Measurements from ENCODE around the gene GLDN.

Gene GLDN

GRCh38 chr15:51365417-51365816 lies 24.0 kb downstream of the GLDN start:
- DNase-seq, result no peak

GRCh38 chr15:51366071-51366470 lies 24.6 kb downstream of the GLDN start:
- no peak for DNase-seq

GRCh38 chr15:51366920-51367319 lies 25.5 kb downstream of the GLDN start:
- DNase-seq, result no peak

GRCh38 chr15:51367322-51367976 lies 26.0 kb downstream of the GLDN start:
- no peak for DNase-seq

- DNase-seq, result no peak
Observed at GRCh38 chr15:51368307-51368706, 26.9 kb downstream of the GLDN start.

- DNase-seq, result no peak
Observed at GRCh38 chr15:51368751-51369450, 27.4 kb downstream of the GLDN start.

GRCh38 chr15:51369451-51369761 lies 28.0 kb downstream of the GLDN start:
- no peak for DNase-seq

- no peak for DNase-seq
Observed at GRCh38 chr15:51371266-51371665, 29.8 kb downstream of the GLDN start.

- DNase-seq, result no peak
Observed at GRCh38 chr15:51374131-51374530, 32.7 kb downstream of the GLDN start.

- no peak for DNase-seq
Observed at GRCh38 chr15:51375966-51376640, 34.6 kb downstream of the GLDN start.

GRCh38 chr15:51377038-51377786 lies 35.8 kb downstream of the GLDN start:
- no peak for DNase-seq

GRCh38 chr15:51378406-51378805 lies 37.0 kb downstream of the GLDN start:
- DNase-seq, result no peak

GRCh38 chr15:51379390-51379789 lies 37.9 kb downstream of the GLDN start:
- DNase-seq, result no peak

- DNase-seq, result peak in 1 of 2 donors; percentile 23
Observed at GRCh38 chr15:51380999-51381806, 39.7 kb downstream of the GLDN start.

- DNase-seq, result no peak
Observed at GRCh38 chr15:51382787-51383186, 41.3 kb downstream of the GLDN start.

GRCh38 chr15:51386029-51386428 lies 44.6 kb downstream of the GLDN start:
- DNase-seq, result no peak

- DNase-seq, result no peak
Observed at GRCh38 chr15:51386486-51386885, 45.0 kb downstream of the GLDN start.

GRCh38 chr15:51386960-51387698 lies 45.7 kb downstream of the GLDN start:
- DNase-seq, result no peak

GRCh38 chr15:51387699-51388041 lies 46.2 kb downstream of the GLDN start:
- DNase-seq, result no peak

GRCh38 chr15:51388726-51389125 lies 47.3 kb downstream of the GLDN start:
- no peak for DNase-seq

- no peak for DNase-seq
Observed at GRCh38 chr15:51390241-51390965, 48.9 kb downstream of the GLDN start.

Measured in bone marrow (tissue), 2 donors.